C4-2B (cell line): ENCODE data around the gene MSRB2.

ENCODE experiments used
- ZFX ChIP-seq: fragments of 450-650 bp; IDR thresholded peaks from 2 replicates; pipeline ENCODE4 v1.6.1; 2017
- TF ChIP-seq, protein P1 (sequence below): fragments of 450-650 bp; conservative IDR thresholded peaks from 2 replicates; pipeline ENCODE4 v1.5.1; 2017; ENCODE audit warnings: mild to moderate bottlenecking

DNA sequence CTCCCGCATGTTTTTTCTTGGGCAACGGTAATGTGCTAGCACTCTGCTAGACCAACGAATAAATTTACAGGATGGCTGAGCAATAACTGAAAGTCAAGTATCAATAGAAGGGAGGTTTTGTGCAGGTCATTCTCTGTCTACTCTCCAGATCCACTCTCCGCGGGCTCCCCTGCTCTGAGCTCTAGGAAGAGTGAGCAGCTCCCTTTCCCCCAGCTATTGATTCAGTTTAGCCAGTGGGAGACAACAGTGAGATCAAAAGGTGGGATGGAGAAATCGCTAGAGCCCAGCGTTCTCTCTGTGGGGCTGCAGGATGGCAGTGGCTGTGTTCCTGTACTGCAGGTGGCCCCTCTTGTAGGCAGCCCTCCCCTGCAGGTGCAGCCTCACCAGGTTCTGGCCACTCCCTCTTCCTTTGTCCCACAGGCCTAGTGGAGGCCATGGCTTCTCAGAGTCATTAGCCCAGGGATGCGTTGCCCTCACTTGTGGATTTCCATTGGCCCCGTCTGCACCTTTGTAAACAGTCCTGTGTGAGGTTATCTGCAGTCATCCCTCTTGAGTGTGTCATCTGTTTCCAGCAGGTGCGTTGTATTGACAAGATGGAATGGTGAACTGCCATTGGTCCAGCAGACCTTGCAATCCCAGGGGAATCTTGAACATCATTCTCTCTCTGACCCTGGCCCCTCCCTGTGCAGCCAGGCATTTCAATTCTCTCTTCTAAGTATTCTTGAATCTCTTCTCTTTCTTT is 11.1 kb downstream of the MSRB2 start:
- TF ChIP-seq, protein P1, sequence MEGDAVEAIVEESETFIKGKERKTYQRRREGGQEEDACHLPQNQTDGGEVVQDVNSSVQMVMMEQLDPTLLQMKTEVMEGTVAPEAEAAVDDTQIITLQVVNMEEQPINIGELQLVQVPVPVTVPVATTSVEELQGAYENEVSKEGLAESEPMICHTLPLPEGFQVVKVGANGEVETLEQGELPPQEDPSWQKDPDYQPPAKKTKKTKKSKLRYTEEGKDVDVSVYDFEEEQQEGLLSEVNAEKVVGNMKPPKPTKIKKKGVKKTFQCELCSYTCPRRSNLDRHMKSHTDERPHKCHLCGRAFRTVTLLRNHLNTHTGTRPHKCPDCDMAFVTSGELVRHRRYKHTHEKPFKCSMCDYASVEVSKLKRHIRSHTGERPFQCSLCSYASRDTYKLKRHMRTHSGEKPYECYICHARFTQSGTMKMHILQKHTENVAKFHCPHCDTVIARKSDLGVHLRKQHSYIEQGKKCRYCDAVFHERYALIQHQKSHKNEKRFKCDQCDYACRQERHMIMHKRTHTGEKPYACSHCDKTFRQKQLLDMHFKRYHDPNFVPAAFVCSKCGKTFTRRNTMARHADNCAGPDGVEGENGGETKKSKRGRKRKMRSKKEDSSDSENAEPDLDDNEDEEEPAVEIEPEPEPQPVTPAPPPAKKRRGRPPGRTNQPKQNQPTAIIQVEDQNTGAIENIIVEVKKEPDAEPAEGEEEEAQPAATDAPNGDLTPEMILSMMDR, result no peak
- no peak for TF ChIP-seq ZFX
